HG03520 (cell line): ENCODE results near the gene SPTLC3.
A peak's percentile ranks its signal among the peaks of the same experiment; 100 is the strongest.

ENCODE experiments used
- ATAC-seq: cut with Tn5 transposase; IDR thresholded peaks from one replicate; pipeline ENCODE4 v1.9.1; 2021; ENCODE audit warnings: mild to moderate bottlenecking, moderate library complexity; ENCODE audit not compliant: unreplicated experiment

SPTLC3 gene

GRCh38 chr20:13174402-13174801 lies 165.6 kb downstream of the SPTLC3 start:
- peak; percentile 43 for ATAC-seq

- ATAC-seq = no peak
Measured at GRCh38 chr20:13180986-13181889, 172.5 kb downstream of the SPTLC3 start.

GRCh38 chr20:13183005-13183404 lies 174.2 kb downstream of the SPTLC3 start:
- no peak for ATAC-seq

GRCh38 chr20:13186043-13186774 lies 177.4 kb downstream of the SPTLC3 start:
- ATAC-seq = no peak

- no peak for ATAC-seq
Measured at GRCh38 chr20:13187899-13188298, 179.1 kb downstream of the SPTLC3 start.

- ATAC-seq = no peak
Measured at GRCh38 chr20:13199279-13199678, 190.5 kb downstream of the SPTLC3 start.

GRCh38 chr20:13200767-13201500 lies 192.2 kb downstream of the SPTLC3 start:
- ATAC-seq = no peak

- ATAC-seq = no peak
Measured at GRCh38 chr20:13202565-13202964, 193.8 kb downstream of the SPTLC3 start.

- no peak for ATAC-seq
Measured at GRCh38 chr20:13205425-13205824, 196.7 kb downstream of the SPTLC3 start.

- no peak for ATAC-seq
Measured at GRCh38 chr20:13205848-13206434, 197.2 kb downstream of the SPTLC3 start.

GRCh38 chr20:13207016-13207415 lies 198.2 kb downstream of the SPTLC3 start:
- ATAC-seq = no peak

GRCh38 chr20:13211956-13212618 lies 203.3 kb downstream of the SPTLC3 start:
- ATAC-seq = no peak

- no peak for ATAC-seq
Measured at GRCh38 chr20:13212750-13213149, 204.0 kb downstream of the SPTLC3 start.

- no peak for ATAC-seq
Measured at GRCh38 chr20:13213335-13213734, 204.6 kb downstream of the SPTLC3 start.

GRCh38 chr20:13216533-13216932 lies 207.8 kb downstream of the SPTLC3 start:
- ATAC-seq = no peak
